A172 (cell line): ENCODE data around the gene LZTS2. TPM values are rescaled to one million over a fixed set of nuclear protein-coding genes. Genes with fewer than 3 reads are reported as not detected.

Experiments
- DNase-seq: peaks from one replicate; pipeline ENCODE4 v3.0.0-alpha.2; 2015; ENCODE audit warnings: low spot score
- total RNA-seq: library from RNA; depleted of rRNA; stranded (reverse); fragments of >200 nt; shearing (Covaris generic); gene quantifications from 2 replicates; pipeline ENCODE4 v1.2.3, GENCODE V29; 2014

The LZTS2 gene
- total RNA-seq, 1 experiment from 2014 or later = 76.9 TPM

DNA sequence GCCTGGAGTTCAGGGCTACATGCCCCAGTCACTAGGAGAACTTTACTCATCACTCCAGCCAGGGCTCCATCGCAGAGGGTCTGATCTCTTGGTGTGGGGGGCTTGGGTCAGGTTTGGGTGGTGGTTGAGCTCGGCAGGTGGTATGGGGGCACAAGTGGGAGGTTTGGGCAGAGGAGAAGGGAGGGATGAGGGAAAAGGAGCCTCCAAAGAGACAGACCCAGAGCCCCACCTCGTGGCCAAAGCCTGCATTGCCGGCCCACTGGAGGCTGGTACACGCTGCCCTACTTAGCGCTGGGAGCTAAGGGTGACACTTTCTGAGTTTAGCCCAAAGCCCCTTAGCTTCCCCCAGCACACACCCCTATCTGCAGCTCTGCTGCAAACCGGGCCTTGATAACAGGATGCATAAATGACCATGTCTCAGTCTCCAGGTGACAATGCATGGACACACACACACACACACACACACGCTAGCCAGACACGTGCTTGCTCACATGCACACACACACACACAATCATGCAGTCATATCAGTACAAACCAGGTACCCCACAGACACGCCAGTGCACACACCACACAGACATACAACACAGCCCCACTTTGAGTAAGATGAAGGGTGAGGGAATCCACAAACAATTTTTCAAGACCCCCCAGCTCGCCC lies 14.7 kb downstream of the LZTS2 start:
- DNase-seq = peak; percentile 68

DNA sequence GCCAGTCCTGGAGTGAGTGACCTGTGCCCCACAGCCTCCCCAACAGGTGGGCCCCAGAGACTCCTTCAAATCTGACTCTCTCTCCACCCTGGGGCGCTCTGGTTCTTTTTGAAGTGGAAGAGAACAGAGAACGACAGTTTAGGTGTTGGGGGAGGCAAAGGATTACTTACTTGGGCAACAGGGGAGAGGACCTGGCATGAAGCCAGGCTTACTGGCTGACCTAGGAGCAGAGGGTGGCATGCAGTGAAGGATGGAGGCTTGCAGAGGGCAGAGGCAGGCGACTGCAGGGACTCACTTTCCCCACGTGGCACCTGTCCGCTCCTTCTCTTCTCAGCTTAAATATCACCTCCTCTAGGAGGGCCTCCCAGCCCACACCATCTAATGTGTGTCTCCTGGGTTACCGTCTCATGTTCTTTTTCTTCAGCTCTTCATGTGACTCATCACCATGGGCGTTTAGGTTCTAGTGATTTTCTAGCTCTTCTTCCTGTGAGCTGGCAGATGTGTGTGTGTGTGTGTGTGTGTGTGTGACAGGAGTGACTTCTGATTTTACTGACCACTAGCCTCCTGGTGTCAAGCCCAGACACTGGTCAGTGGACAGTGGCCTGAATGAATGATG lies 15.5 kb downstream of the LZTS2 start:
- peak; percentile 86 for DNase-seq

DNA sequence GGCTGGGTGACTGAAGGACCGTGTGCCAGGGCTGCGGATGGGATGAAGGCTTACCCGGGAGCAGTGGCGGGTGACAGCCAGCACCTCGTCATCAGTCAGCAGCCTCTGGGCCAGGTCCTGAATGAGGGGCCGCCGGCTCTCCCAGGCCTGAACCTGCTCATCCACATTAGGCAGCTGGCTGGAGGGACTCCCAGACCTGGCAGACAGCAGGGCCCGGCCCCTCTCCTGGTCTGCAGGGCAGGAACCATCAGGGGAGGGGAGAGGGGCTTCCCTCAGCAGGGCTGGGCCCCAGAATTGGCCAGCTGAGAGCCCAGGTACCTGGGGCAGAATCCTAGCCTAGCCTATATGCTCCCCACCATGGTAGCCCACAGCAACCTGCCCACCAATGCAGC lies 16.0 kb downstream of the LZTS2 start:
- no peak for DNase-seq

DNA sequence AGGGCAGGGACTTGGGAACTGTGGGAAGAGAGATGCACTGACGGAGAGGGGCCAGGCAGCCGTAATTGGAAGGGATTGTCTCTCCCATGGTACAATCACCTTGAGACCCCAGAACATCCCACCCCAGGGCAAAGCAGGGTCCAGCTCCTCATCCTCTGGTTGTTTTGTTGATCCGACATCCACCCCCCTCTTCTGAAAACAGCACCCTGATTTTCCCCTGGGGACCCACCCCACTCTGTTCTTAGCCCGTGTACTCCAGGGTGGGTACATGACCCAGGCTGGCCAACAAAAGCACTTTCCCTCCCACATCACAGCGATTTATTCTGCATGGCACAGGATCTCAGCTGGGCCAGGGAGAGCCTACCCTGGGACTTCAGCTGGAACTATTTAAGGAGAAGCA lies 17.2 kb downstream of the LZTS2 start:
- DNase-seq = no peak

DNA sequence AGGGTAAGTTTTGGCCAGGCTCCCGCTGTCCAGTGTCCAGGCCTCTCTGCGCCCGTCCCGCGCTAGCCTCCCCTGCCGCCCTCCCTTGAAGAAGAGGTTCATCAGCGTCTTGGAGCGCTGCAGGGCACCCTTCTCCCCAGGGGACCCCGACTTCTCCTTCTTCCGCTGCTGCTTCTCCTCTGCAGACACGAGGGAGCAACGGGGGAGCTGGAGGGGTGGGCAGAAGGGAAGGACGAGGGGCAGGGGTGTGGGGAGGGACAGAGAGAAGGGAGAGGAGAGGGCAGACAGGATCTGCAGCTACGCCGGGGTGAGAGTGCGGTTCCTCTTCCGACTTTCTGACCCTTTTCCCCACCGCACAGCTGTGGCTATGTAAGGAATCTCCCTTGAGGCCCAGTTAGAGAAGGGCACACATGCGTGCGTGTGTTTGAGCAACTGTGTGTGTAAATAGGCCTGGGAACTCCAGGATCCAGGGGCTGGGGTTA lies 18.6 kb downstream of the LZTS2 start:
- DNase-seq = no peak

DNA sequence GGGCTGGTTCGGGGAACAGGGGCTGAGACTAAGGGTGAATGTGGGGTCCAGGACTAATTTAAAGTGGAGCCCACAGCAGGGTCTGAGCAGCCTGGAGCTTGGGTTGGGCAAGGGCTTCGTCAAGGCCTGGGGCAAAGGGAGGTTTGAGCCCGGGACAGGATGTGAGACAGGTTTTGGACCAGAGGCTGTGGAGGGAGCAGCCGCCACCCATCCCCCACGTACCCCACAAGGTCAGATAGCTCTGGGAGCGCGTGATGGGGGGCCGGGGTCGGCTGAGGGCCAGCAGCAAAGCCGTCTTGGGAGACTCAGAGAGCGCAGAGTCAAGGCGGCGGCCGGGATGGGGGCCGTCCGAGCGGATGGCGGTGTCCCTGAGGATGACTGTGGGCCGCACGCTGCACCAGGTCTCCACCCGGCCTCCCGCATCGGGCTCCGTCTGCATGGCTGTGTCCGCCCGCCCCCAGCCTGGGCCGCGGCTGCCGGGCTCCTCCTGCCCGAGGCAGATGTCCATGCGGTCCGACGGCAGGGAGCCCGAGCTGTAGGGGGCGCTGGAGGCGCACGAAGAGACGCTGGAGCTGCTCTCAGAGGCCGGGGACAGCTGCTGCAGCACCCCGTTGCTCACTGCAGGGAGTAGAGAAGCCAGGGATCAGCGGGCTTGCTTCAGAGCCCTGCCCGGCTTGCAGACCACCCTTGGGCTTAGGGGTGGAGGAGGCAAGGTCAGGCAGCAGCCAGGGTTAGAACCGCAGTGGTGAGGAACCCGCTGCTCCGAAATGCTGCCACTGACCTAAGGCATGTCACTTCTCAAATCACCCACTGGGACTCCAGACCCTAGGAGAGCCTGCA lies 19.2 kb downstream of the LZTS2 start:
- DNase-seq = peak; percentile 77

DNA sequence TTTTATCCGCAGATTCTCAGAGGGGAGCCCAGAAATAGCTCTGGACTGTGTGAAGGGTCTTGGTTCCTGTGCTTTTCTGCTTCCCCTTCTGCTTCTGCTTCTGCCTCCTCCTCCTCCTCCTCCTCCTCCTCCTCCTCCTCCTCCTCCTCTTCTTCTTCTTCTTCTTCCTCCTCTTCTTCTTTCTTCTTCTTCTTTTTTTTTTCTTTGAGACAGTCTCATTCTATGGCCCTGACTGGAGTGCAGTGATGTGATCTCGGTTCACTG lies 19.8 kb downstream of the LZTS2 start:
- no peak for DNase-seq

DNA sequence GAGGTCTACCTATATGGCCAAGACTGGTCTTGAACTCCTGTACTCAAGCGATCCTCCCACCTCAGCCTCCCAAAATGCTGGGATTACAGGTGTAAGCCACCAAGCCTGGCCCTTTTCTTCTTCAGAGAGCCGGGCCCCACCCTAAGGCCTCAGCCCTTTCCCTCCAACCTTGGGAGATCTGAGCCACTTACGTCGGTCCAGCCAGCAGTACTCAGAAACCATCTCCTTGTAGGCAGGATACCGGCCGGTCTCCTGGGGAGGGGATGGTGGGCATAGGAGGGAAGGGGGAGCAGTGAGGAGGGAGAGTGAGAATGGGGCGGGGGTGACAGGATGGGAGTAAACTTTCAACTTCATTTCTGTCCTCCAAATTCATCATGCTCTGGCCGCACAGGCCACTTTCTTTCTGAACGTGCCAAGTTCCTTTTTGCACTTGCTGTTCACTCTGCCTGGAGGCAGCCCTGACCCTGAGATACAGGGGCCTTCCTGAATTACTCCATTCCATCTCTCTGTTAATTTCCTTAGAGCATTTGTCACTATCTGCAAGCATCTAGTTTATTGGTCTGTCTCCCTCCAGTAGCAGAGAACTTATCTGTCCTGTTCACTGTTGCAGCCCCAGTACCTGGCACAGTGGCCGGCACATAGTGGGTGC lies 20.9 kb downstream of the LZTS2 start:
- no peak for DNase-seq

DNA sequence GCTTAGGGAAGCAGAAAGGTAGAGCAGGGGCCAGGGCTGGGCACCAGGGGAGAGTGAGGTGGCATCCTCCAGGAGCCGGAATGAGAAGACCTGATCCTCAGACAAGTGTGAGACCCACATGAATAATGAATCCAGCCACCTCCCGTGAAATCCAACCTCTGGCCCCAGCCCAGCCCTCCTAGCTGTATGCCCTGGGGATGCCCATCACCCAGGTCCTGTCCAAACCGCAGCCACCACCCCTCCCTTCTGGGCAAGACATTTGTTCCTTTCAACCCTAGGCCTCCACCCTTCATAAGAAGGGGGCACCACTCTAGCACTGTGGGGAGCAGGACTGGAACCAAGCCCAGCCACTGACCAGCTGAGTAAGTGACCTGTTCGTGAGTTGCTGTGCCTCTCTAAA lies 21.6 kb downstream of the LZTS2 start:
- DNase-seq = no peak

DNA sequence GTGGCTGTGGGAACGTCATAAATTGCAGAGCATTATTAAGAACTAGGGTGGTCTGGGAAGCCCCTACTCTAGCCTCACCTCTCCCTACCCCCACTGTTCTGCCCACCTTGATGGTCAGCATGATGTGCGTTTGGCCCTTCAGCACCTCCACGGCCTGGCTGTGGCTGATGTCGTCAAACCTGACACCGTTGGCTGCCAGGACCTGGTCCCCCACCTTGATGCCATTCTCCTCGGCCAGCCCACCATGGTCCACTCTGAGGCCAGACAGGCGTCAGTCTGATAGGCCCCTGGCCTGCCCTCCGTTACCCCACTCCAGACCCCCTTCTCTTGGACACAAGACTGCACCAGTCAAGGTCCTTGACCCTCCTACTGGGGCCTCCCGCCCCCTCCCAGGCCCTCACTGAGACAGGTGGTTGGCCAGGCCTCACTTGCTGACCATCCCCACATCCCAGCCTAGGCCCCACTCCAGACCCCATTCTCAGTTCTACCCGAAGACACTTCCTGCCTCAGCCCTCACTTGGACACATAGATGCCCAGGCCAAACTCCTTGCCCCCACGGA lies 22.2 kb downstream of the LZTS2 start:
- no peak for DNase-seq

DNA sequence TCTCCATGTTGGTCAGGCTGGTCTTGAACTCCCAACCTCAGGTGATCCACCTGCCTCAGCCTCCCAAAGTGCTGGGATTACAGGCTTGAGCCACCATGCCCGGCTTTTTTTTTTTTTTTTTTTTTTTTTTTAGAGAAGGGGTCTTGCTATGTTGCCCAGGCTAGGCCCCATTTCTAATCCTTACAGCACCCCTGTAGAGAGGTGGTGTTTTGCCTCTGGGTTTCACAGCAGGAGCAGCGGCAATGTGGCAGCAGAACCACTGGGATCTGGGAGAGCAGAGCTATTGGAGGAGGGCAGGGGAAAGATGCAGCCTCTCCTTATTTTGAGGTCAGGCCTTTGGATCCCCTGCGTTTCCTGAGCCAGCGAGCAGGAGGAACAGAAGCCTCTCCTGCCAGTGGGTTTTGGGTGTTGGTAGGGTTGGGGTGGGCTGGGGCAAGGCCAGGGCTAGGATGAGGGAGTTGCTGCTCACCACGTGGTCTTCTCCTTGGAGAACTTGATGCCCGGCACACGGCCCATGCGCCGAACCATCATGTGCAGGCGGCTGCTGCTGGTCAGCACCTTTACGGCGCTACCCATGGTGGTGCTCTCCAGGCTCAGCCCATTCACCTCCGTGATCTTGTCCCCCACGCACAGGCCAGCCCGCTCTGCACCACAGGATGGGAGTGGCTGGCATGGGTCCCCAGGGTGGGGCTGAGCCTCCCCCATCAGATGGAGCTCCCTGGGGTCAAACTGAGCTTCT lies 23.5 kb downstream of the LZTS2 start:
- DNase-seq = no peak

DNA sequence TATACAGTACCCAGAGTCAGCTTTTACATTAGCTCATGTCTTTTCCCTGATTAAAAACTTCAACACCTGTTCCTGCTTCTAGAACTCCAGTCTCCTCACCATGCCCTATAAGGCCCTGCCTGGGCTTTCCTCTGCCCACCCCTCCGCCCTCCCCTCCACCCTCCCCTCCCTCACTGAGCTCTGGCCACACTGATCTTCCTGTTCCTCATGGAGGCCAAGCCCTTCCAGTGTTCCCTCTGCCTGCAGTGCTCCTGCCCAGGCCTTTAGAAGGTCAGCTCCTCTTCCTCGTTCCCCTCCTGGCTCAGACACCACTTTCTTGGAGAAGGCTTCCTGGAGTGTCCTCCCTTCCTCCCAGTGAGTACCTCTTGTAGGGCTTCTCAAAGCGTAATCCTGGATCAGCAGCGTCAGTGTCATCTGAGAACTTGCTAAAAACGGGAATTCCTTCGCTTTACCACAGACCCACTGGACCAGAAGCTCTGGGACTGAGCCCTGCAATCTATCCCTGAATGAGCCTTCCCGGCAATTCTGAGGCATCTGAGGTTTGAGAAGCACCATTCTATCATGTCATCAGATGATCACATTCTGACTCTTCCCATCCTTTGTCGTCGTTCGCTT lies 27.6 kb downstream of the LZTS2 start:
- DNase-seq = no peak

DNA sequence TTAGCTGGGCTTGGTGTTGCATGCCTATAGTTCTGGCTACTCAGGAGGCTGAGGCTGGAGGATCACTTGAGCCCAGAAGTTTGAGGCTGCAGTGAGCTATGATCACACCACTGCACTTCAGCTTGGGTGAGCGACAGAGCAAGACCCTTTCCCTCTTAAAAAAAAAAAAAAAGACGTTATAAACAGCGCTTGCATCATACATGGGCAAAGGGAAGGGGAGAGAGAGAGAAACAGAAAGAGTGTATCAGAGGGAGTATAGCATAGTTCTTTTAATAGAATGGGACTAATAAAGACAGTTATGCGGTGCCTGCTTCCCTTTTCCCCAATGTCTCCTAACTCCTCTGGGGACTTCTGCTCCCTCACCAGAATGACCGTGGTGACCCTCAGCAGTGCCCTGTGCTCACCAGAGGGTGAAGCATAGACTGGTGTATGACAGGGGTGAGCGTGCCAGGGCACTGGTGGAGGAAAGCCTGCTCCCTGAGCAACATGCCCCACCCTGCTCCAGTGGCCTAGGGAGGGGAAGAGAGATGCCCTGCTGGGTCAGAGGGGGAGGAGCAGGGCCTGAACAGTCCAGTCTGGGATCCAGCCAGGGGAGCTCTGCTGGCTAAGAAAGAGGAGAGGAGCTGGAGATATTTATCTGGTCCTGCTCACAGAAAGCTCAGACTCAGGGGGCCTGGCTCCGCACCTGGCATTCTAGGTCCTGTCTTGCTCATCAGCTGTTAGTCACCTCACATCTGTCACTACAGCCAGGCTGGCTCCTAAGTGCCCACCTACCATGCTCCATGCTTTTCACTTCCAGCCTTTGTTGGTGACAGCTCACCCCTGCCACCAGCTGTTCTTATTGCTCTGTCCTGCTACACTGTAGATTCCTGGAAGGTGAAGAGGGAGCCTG lies 29.1 kb downstream of the LZTS2 start:
- DNase-seq = peak; percentile 45

DNA sequence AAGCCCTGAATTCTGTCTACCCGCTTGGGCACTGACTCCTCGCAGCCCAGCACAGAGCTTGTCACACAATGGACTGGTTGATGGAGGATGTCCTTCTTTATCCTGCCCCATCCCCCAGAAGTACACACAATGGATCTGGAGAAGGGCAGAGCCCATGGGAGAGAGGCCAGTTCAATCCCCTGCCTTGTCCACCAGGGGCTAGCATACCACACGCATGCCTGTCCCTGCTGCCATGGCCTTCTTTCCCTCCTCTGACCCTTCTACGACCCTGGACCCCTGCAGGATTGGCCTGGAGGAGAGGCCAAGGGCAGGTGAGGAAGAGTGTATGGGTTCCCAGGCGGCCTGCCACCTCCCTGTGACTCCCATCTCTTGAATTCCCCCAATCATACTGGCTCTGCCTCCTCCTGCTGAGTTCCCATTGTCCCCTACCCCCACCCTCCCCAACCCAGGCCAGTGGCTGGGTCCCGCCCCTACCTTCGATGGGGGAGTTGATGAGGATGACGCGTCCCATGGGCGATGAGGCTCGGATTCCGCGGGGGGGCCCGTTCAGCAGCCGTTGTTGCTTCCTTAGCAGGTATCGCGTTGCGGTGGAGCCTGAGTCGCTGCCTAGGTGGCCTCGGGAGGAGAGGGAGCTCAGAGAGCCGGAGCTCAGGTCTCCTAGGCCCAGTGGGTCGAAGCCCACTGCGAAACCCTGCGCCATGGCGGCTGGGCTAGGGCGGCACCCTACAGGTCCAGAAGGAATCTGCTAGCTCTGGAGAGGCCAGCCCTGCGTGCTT lies 30.1 kb downstream of the LZTS2 start:
- no peak for DNase-seq

DNA sequence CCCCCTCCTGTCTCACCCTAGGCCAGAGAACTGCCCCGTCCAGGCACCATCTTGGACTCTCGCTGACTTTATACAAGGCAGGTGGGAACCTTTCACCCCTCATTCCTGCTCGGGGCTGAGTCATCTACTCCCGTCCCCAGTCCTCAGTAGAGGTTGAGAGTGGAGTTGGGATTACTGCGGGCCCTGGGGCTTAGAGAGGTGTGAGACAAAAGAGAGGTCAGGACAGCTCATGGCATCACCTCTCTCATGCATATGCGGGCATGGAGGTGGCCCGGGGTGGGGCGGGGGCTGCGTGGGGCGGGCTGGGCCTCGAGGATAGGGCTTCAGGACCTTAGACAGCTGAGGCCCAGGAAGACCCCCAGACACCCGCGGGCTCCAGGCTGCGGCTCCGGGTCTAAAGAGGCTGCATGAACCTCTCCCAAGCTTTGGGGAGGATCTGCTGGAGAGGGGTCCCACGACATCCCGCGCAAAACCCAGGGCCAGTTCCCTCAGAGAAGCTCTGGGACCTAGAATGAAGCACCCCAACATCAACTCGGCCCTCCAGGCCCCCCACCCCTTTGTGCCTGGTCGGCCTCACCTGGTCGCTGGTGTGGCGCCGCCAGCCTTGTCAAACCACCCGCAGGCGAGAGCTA lies 31.0 kb downstream of the LZTS2 start:
- no peak for DNase-seq

DNA sequence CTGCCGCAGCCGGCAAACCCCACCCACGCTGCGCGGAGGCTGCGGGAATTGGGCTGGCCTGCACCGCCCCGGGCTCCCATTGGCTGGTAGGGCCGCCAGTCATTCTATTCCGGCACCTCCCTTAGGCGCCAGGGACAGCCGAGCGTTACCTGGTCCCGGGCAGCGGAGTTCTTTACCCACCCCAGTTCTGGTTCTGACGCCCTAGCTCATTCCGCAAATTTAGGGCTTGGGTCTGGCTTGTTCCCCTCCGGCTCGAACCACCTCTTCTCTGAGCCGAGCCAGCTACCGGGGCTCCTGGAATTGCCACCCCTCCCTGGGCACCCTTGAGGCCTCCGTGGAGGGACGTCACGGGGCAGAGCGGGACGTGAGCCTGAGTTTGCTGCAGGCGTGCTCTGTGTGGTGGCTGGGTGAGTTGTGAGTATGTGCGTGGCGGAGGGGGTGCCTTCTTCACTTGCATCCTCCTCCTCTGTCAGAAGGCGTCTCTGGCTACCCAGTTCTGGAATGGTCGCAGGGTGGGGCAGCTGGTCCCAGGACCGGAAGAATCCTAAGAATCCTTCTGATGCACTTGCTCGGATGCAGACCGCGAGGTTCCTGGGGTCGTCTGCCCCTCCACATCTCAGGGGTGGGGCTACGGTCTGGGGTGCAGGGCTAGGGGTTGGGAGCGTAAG lies 31.7 kb downstream of the LZTS2 start, which contains the start of the genes PDZD7 and SFXN3:
TSS of gene PDZD7 (minus strand) at position 2 of the 668 bp plus-strand sequence. CDS start 910 bp downstream, outside the sequence.
TSS of gene SFXN3 (plus strand) at position 107 of the 668 bp plus-strand sequence. CDS start 3,461 bp downstream, outside the sequence.
- DNase-seq = peak; percentile 88

DNA sequence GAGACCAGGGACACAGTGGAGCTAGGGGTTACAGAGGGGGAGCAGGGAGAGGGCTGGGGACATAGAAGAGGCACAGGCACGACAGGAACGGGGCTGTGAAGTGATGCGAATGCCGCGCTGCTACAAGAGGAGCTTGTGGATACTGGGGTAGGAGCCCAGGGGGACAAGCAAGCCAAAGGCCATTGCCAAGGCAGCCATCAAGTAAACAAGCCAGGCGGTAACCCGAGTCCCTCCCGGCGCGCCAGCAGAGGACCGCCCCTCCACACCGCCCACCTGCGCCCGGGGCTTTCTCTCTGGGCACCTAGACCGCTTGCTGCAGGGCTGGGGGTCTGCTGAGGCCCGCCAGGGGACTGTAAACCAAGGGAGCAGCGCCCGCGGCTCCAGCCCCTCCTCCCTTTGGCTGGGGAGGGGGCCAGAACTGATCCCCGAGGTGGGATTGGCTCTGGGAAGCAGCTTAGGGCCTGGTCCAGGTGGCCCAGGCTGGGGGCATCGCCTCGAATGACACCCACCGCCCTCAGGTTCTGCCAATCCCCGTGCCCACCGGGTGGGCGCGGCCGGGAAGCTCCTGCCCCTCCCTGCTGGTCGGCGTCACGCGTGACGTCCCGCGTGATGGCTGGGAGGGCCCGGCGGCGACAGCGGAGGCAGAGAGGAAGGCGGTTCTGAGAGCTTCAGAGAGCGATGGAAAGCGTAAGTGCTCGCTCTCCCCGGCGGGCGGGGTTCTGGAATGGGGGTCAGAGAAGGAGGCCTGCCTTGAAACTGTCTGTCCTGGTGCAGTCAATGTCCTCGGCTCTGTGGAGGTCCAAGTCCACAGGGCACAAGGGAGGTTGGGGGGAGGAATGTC lies 32.4 kb downstream of the LZTS2 start:
- peak; percentile 65 for DNase-seq
